ENCODE data around the gene AOAH. TPM values are rescaled to one million over a fixed set of nuclear protein-coding genes. Genes with fewer than 3 reads are reported as not detected.

AOAH gene
- total RNA-seq, 1 experiment from 2014 or later: 0.39 TPM

DNA sequence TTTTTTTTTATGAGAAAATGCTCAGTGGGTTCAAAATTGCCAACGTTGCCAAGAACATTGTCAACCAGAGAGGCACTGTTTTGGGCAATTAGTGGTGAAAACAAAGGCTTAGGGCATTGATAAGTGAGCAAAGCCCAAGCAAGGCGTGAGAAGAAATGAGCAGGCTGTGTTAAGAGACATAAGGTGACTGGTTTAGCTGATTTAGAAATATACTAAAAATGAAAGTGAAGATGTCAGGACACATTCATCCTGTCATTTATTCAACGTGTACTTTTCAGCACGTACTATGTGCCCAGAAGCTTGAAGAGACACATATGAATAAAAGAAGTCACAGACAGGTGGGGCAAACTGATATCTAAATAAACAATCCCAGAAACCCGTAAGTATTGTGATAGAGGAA lies 31.8 kb downstream of the AOAH start:
- Histone ChIP-seq H4K8ac (replicated peaks; ENCODE audit: insufficient read length, low read depth, low read length) (no peak overlapping the region), H4K5ac (ENCODE audit: insufficient read length, low read depth, low read length) (no peak overlapping the region), H2BK12ac (ENCODE audit: insufficient read length, low read depth, low read length) (no peak overlapping the region), H3K27me3 (ENCODE audit: insufficient read depth, low read length) (no peaks in the 10 kb centered on the region), H2BK120ac (ENCODE audit: low read depth, low read length, poor library complexity, severe bottlenecking) (no peak overlapping the region), H2AK5ac (ENCODE audit: insufficient read length, low read length) (no peak overlapping the region), H3K4ac (ENCODE audit: low read depth, low read length) (no peak overlapping the region), H4K20me1 (ENCODE audit: control insufficient read depth, insufficient read depth, insufficient read length) (no peaks in the 10 kb centered on the region), H3K9me3 (ENCODE audit: control insufficient read depth, low read depth, low read length) (no peaks in the 10 kb centered on the region), H3K9ac (ENCODE audit: extremely low read depth, insufficient read length, low read length) (no peak overlapping the region), H3T11ph (ENCODE audit: low read length) (no peak overlapping the region), H3K23me2 (ENCODE audit: insufficient read length, low read depth, low read length, poor library complexity, severe bottlenecking) (peaks cover 3% of the 10 kb centered on the region), H3K14ac (ENCODE audit: insufficient read depth, low read length) (no peak overlapping the region), H3K79me1 (ENCODE audit: insufficient read depth, low read depth, low read length, poor library complexity, severe bottlenecking) (no peaks in the 10 kb centered on the region), H3K56ac (ENCODE audit: insufficient read length, low read depth, low read length) (no peak overlapping the region), H2AFZ (ENCODE audit: low read length) (no peak overlapping the region), H3K18ac (ENCODE audit: insufficient read length, low read depth, low read length) (no peak overlapping the region), H2BK15ac (ENCODE audit: low read depth, low read length) (no peak overlapping the region), H2BK20ac (ENCODE audit: low read depth, low read length, poor library complexity, severe bottlenecking) (no peak overlapping the region), H3K27ac (ENCODE audit: insufficient read length, low read depth, low read length) (no peak overlapping the region), H3K4me1 (ENCODE audit: insufficient read depth, low read length) (0 out of 2 replicates have a peak, but pooled peaks cover 5% of the 10 kb centered on the region), H3K4me2 (ENCODE audit: insufficient read depth, insufficient read length, low read length) (no peak overlapping the region), H4K91ac (ENCODE audit: insufficient read length, low read depth, low read length) (no peak overlapping the region), H2BK5ac (ENCODE audit: insufficient read length, low read length) (no peak overlapping the region), H3K79me2 (ENCODE audit: insufficient read depth, low read length) (no peaks in the 10 kb centered on the region), H3K23ac (ENCODE audit: insufficient read length, low read depth, low read length) (no peak overlapping the region)
- Mint-ChIP-seq H3K4me3 (no peak overlapping the region), H3K27me3 (ENCODE audit: low read depth) (no peaks in the 10 kb centered on the region), H3K4me1 (peaks cover 11 to 14% of the 10 kb centered on the region in 2 experiments), H3K27ac (no peak overlapping the region; a peak in 1 of 7 replicates), H3K36me3 (ENCODE audit: insufficient read depth in 1 of 3, low read depth in 3 of 3) (no peaks in the 10 kb centered on the region), H3K9me3 (no peaks in the 10 kb centered on the region)
- DNase-seq: no peak
- TF ChIP-seq, protein P1, sequence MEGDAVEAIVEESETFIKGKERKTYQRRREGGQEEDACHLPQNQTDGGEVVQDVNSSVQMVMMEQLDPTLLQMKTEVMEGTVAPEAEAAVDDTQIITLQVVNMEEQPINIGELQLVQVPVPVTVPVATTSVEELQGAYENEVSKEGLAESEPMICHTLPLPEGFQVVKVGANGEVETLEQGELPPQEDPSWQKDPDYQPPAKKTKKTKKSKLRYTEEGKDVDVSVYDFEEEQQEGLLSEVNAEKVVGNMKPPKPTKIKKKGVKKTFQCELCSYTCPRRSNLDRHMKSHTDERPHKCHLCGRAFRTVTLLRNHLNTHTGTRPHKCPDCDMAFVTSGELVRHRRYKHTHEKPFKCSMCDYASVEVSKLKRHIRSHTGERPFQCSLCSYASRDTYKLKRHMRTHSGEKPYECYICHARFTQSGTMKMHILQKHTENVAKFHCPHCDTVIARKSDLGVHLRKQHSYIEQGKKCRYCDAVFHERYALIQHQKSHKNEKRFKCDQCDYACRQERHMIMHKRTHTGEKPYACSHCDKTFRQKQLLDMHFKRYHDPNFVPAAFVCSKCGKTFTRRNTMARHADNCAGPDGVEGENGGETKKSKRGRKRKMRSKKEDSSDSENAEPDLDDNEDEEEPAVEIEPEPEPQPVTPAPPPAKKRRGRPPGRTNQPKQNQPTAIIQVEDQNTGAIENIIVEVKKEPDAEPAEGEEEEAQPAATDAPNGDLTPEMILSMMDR (conservative IDR thresholded peaks at IDR 0.05): no peak
- WGBS (ENCODE audit: extremely low coverage, insufficient read length, low lambda C conversion rate): no CpG with 5 or more reads among the region's 5 CpGs

All from H9 (cell line).